H9 (cell line): ENCODE measurements around the gene MAGOH. TPM values are rescaled to one million over a fixed set of nuclear protein-coding genes. Genes with fewer than 3 reads are reported as not detected.

Source experiments
- DNase-seq: peaks from one replicate; pipeline ENCODE4 v3.0.0-alpha.2; 2017
- H2AFZ ChIP-seq: one replicate; pipeline ENCODE4 v1.6.1; 2013; ENCODE audit warnings: mild to moderate bottlenecking, low read length, control low read depth, moderate library complexity
- H2AK5ac ChIP-seq: 2 replicates; pipeline ENCODE4 v1.6.1; 2013; ENCODE audit warnings: low read length, control low read depth, mixed read lengths; ENCODE audit not compliant: insufficient read length
- H2BK120ac ChIP-seq: one replicate; pipeline ENCODE4 v1.6.1; 2013; ENCODE audit warnings: low read depth, mild to moderate bottlenecking, low read length, control low read depth, inconsistent platforms; ENCODE audit not compliant: poor library complexity, severe bottlenecking
- H2BK12ac ChIP-seq: 2 replicates; pipeline ENCODE4 v1.6.1; 2013; ENCODE audit warnings: low read length, control low read depth, mixed read lengths, low read depth; ENCODE audit not compliant: insufficient read length
- H2BK15ac ChIP-seq: 2 replicates; pipeline ENCODE4 v1.6.1; 2013; ENCODE audit warnings: low read depth, low read length, control low read depth
- H2BK20ac ChIP-seq: one replicate; pipeline ENCODE4 v1.6.1; 2013; ENCODE audit warnings: low read depth, mild to moderate bottlenecking, low read length, control low read depth, inconsistent platforms; ENCODE audit not compliant: poor library complexity, severe bottlenecking
- H2BK5ac ChIP-seq: 2 replicates; pipeline ENCODE4 v1.6.1; 2013; ENCODE audit warnings: low read length, control low read depth, mixed read lengths; ENCODE audit not compliant: insufficient read length
- H3K14ac ChIP-seq: 2 replicates; pipeline ENCODE4 v1.6.1; 2013; ENCODE audit warnings: low read length, control low read depth; ENCODE audit not compliant: insufficient read depth
- H3K18ac ChIP-seq: 2 replicates; pipeline ENCODE4 v1.6.1; 2013; ENCODE audit warnings: low read depth, mild to moderate bottlenecking, mixed read lengths, low read length, control low read depth; ENCODE audit not compliant: insufficient read length
- H3K23ac ChIP-seq: 2 replicates; pipeline ENCODE4 v1.6.1; 2013; ENCODE audit warnings: low read length, control low read depth, mixed read lengths, low read depth; ENCODE audit not compliant: insufficient read length
- H3K23me2 ChIP-seq: 2 replicates; pipeline ENCODE4 v1.6.1; 2013; ENCODE audit warnings: low read depth, mild to moderate bottlenecking, mixed read lengths, low read length, control low read depth; ENCODE audit not compliant: insufficient read length, poor library complexity, severe bottlenecking
- H3K27ac ChIP-seq: 2 replicates; pipeline ENCODE4 v1.5.1; 2013; ENCODE audit warnings: low read length, control low read depth, mixed read lengths, low read depth; ENCODE audit not compliant: insufficient read length
- H3K27me3 ChIP-seq: 2 replicates; pipeline ENCODE4 v1.6.1; 2013; ENCODE audit warnings: low read length, control low read depth, inconsistent platforms; ENCODE audit not compliant: insufficient read depth
- H3K4ac ChIP-seq: 2 replicates; pipeline ENCODE4 v1.6.1; 2013; ENCODE audit warnings: low read depth, mild to moderate bottlenecking, control low read depth, inconsistent platforms, low read length, moderate library complexity
- H3K4me1 ChIP-seq: 2 replicates; pipeline ENCODE4 v1.6.1; 2013; ENCODE audit warnings: low read length, control low read depth, inconsistent platforms; ENCODE audit not compliant: insufficient read depth
- H3K4me2 ChIP-seq: 2 replicates; pipeline ENCODE4 v1.6.1; 2013; ENCODE audit warnings: low read length, control low read depth, mixed read lengths; ENCODE audit not compliant: insufficient read length, insufficient read depth
- H3K56ac ChIP-seq: 2 replicates; pipeline ENCODE4 v1.6.1; 2013; ENCODE audit warnings: low read depth, mild to moderate bottlenecking, mixed read lengths, low read length, control low read depth; ENCODE audit not compliant: insufficient read length
- H3K79me1 ChIP-seq: 2 replicates; pipeline ENCODE4 v1.6.1; 2013; ENCODE audit warnings: low read depth, mild to moderate bottlenecking, moderate library complexity, low read length, control low read depth, inconsistent platforms; ENCODE audit not compliant: insufficient read depth, poor library complexity, severe bottlenecking
- H3K79me2 ChIP-seq: 2 replicates; pipeline ENCODE4 v1.6.1; 2013; ENCODE audit warnings: low read length, control low read depth, inconsistent platforms; ENCODE audit not compliant: insufficient read depth
- H3K9ac ChIP-seq: 2 replicates; pipeline ENCODE4 v1.6.1; 2013; ENCODE audit warnings: low read length, control low read depth, mixed read lengths; ENCODE audit not compliant: insufficient read length; ENCODE audit errors: extremely low read depth
- H3K9me3 ChIP-seq: one replicate; pipeline ENCODE4 v1.6.1; 2013; ENCODE audit warnings: low read depth, low read length, inconsistent platforms; ENCODE audit not compliant: control insufficient read depth
- H3T11ph ChIP-seq: one replicate; pipeline ENCODE4 v1.6.1; 2013; ENCODE audit warnings: mild to moderate bottlenecking, low read length, control low read depth, inconsistent platforms
- H4K20me1 ChIP-seq: one replicate; pipeline ENCODE4 v1.6.1; 2013; ENCODE audit not compliant: control insufficient read depth, insufficient read length, insufficient read depth
- H4K5ac ChIP-seq: 2 replicates; pipeline ENCODE4 v1.6.1; 2013; ENCODE audit warnings: low read depth, mild to moderate bottlenecking, mixed read lengths, low read length, control low read depth; ENCODE audit not compliant: insufficient read length
- H4K8ac ChIP-seq: replicated peaks from 2 replicates; pipeline ENCODE4 v1.6.1; 2013; ENCODE audit warnings: low read length, control low read depth, mixed read lengths, low read depth; ENCODE audit not compliant: insufficient read length
- H4K91ac ChIP-seq: 2 replicates; pipeline ENCODE4 v1.6.1; 2013; ENCODE audit warnings: low read depth, mild to moderate bottlenecking, moderate library complexity, mixed read lengths, low read length, control low read depth; ENCODE audit not compliant: insufficient read length
- H3K27ac Mint-ChIP-seq, 3 experiments: 2 replicates in 2 of 3; 3 replicates in 1 of 3; pipeline ENCODE4 v1.8.0; 2020 to 2021; ENCODE audit warnings: mixed read lengths in 3 of 3, mild to moderate bottlenecking in 1 of 3, moderate library complexity in 1 of 3
- H3K27me3 Mint-ChIP-seq: 2 replicates; pipeline ENCODE4 v1.8.0; 2021; ENCODE audit warnings: low read depth, mild to moderate bottlenecking, moderate library complexity, mixed read lengths
- H3K36me3 Mint-ChIP-seq, 3 experiments: 2 replicates in 2 of 3; 3 replicates in 1 of 3; pipeline ENCODE4 v1.8.0; 2020 to 2021; ENCODE audit warnings: low read depth in 3 of 3, mixed read lengths in 3 of 3; ENCODE audit not compliant: insufficient read depth in 1 of 3
- H3K4me1 Mint-ChIP-seq, 2 experiments: 2 replicates each; pipeline ENCODE4 v1.8.0; 2020; ENCODE audit warnings: mixed read lengths in 2 of 2
- H3K4me3 Mint-ChIP-seq, 2 experiments: 2 replicates in 1 of 2; 3 replicates in 1 of 2; pipeline ENCODE4 v1.8.0; 2020 to 2021; ENCODE audit warnings: mild to moderate bottlenecking in 2 of 2, mixed read lengths in 2 of 2, moderate library complexity in 1 of 2
- H3K9me3 Mint-ChIP-seq, 2 experiments: 2 replicates in 1 of 2; 3 replicates in 1 of 2; pipeline ENCODE4 v1.8.0; 2020; ENCODE audit warnings: mild to moderate bottlenecking in 2 of 2, mixed read lengths in 2 of 2, moderate library complexity in 1 of 2
- CTCF ChIP-seq: fragments of 200-600 bp; sonication (generic); conservative IDR thresholded peaks from 3 replicates; pipeline ENCODE4 v1.8.0; 2021; ENCODE audit warnings: antibody characterized with exemption, mild to moderate bottlenecking
- WGBS: extraction: QIAGEN DNeasy Blood & Tissue Kit; methylation state at CpG from one replicate; pipeline ENCODE4 v1.1.7; 2013; ENCODE audit warnings: missing lambda C conversion rate, low lambda C conversion rate, mixed read lengths; ENCODE audit not compliant: insufficient read length; ENCODE audit errors: extremely low coverage; 5-methylcytosine and 5-hydroxymethylcytosine counted together
- total RNA-seq: library from RNA; stranded (reverse); gene quantifications from 2 replicates; pipeline ENCODE4 v1.2.1, GENCODE V29; 2021

The MAGOH gene
- total RNA-seq, 1 experiment from 2014 or later: 81.2 TPM

- H3K27ac ChIP-seq: no peak overlapping the region
- H2AFZ ChIP-seq: no peak overlapping the region
- Mint-ChIP-seq H3K36me3 (peaks cover 50 to 94% (median 86%) of the 10 kb centered on the region in 3 experiments), H3K9me3 (no peaks in the 10 kb centered on the region), H3K4me3 (no peak overlapping the region), H3K27me3 (no peaks in the 10 kb centered on the region), H3K4me1 (no peaks in the 10 kb centered on the region), H3K27ac (no peak overlapping the region; a peak in 1 of 7 replicates)
- no peak overlapping the region for H4K91ac ChIP-seq
- no peaks in the 10 kb centered on the region for H3K79me1 ChIP-seq
- H3K4me2 ChIP-seq: no peak overlapping the region
- H3K23me2 ChIP-seq: no peaks in the 10 kb centered on the region
- H2BK20ac ChIP-seq: no peak overlapping the region
- H3K56ac ChIP-seq: no peak overlapping the region
- H3K27me3 ChIP-seq: no peaks in the 10 kb centered on the region
- H4K20me1 ChIP-seq: no peaks in the 10 kb centered on the region
- H3K4ac ChIP-seq: no peak overlapping the region
- no peak overlapping the region for H2AK5ac ChIP-seq
- no peaks in the 10 kb centered on the region for H3K9me3 ChIP-seq
- DNase-seq: no peak
- H3K9ac ChIP-seq: no peak overlapping the region
- H3K4me1 ChIP-seq: no peaks in the 10 kb centered on the region
- H3K14ac ChIP-seq: no peak overlapping the region
- TF ChIP-seq CTCF: no peak
- H4K8ac ChIP-seq: no peak overlapping the region
- H3K23ac ChIP-seq: no peak overlapping the region
- H2BK120ac ChIP-seq: no peak overlapping the region
- H3K79me2 ChIP-seq: no peaks in the 10 kb centered on the region
- no peak overlapping the region for H2BK12ac ChIP-seq
- no peak overlapping the region for H2BK15ac ChIP-seq
- no peak overlapping the region for H4K5ac ChIP-seq
- no peak overlapping the region for H3K18ac ChIP-seq
- H3T11ph ChIP-seq: no peak overlapping the region
- H2BK5ac ChIP-seq: no peak overlapping the region
- no CpG with 5 or more reads among the region's 1 CpG for WGBS
These were observed 19.9 kb upstream of the MAGOH start for GRCh38 chr1:53258216-53258615.
